ENCODE data around the gene KLHL17. TPM values are rescaled to one million over a fixed set of nuclear protein-coding genes. Genes with fewer than 3 reads are reported as not detected.
A peak's percentile ranks its signal among the peaks of the same experiment; 100 is the strongest.

Gene KLHL17
- total RNA-seq, 1 experiment from 2014 or later: 58.8 TPM

DNA sequence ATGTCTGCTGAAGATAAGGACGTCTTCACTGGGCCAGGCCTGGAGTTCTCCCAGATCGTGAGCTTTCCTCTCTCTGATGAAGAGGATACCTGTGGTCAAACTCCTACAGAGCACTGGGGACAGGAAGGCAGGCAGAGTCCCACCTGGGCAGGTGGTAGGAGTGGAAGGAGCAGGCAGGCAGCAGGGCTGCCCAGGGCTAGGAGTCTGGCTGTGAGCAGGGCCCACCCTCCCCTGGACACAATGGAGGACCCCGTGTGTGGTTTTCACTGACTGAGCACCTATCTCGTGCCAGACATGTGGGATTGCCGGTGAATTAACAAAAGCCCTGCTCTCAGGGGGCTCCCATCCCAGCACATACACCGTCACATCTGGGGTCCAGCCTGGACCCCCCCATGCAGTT is 41.5 kb upstream of the KLHL17 start:
- CTCF ChIA-PET: no interaction called here
- H3K4me3 ChIP-seq (ENCODE audit: low read depth in 2 of 2, low read length in 2 of 2): no peak overlapping the region
- no TSS peak for BruUV-seq (replicated peaks)
- TF ChIP-seq, protein P1, sequence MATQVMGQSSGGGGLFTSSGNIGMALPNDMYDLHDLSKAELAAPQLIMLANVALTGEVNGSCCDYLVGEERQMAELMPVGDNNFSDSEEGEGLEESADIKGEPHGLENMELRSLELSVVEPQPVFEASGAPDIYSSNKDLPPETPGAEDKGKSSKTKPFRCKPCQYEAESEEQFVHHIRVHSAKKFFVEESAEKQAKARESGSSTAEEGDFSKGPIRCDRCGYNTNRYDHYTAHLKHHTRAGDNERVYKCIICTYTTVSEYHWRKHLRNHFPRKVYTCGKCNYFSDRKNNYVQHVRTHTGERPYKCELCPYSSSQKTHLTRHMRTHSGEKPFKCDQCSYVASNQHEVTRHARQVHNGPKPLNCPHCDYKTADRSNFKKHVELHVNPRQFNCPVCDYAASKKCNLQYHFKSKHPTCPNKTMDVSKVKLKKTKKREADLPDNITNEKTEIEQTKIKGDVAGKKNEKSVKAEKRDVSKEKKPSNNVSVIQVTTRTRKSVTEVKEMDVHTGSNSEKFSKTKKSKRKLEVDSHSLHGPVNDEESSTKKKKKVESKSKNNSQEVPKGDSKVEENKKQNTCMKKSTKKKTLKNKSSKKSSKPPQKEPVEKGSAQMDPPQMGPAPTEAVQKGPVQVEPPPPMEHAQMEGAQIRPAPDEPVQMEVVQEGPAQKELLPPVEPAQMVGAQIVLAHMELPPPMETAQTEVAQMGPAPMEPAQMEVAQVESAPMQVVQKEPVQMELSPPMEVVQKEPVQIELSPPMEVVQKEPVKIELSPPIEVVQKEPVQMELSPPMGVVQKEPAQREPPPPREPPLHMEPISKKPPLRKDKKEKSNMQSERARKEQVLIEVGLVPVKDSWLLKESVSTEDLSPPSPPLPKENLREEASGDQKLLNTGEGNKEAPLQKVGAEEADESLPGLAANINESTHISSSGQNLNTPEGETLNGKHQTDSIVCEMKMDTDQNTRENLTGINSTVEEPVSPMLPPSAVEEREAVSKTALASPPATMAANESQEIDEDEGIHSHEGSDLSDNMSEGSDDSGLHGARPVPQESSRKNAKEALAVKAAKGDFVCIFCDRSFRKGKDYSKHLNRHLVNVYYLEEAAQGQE (IDR thresholded peaks at IDR 0.05; ENCODE audit: insufficient read depth in 1 of 2, low read depth in 2 of 2, low read length in 1 of 2): no peak
- TF ChIP-seq POLR2AphosphoS5 (IDR thresholded peaks at IDR 0.05; ENCODE audit: low read depth, low read length) (no peak), SIN3A (IDR thresholded peaks at IDR 0.05; ENCODE audit: borderline replicate concordance, insufficient read depth, low read depth, low read length) (no peak), TCF7L2 (IDR thresholded peaks at IDR 0.05; ENCODE audit: low read depth, low read length) (no peak), CTCF (IDR thresholded peaks at IDR 0.05) (no peak)
- POLR2A ChIA-PET: no interaction called here
- H3K4me1 ChIP-seq (ENCODE audit: control insufficient read depth, insufficient read depth, low read length): peaks cover 75% of the 10 kb centered on the region
- intact Hi-C loops (cut with micrococcal nuclease; ENCODE audit: unreplicated experiment) (no loop called here), in situ Hi-C loops (cut with HindIII; ENCODE audit: low pct_unique_long_range_greater_than_20kb, low sequenced_read_pairs) (no loop called here)
- peak overlapping the region; percentile 34; the same call in 1 of the 2 replicates for H3K27ac ChIP-seq (ENCODE audit: low read length)
- no peaks in the 10 kb centered on the region for H3K9me3 ChIP-seq (ENCODE audit: control insufficient read depth, insufficient read depth, low read depth, low read length)
- no peaks in the 10 kb centered on the region for H3K36me3 ChIP-seq (ENCODE audit: control insufficient read depth, insufficient read depth, low read length)
- no peaks in the 10 kb centered on the region for H3K27me3 ChIP-seq (ENCODE audit: control insufficient read depth, insufficient read depth, low read length)
- no peak for ATAC-seq
- no peak for DNase-seq (ENCODE audit: low read depth, low spot score)

DNA sequence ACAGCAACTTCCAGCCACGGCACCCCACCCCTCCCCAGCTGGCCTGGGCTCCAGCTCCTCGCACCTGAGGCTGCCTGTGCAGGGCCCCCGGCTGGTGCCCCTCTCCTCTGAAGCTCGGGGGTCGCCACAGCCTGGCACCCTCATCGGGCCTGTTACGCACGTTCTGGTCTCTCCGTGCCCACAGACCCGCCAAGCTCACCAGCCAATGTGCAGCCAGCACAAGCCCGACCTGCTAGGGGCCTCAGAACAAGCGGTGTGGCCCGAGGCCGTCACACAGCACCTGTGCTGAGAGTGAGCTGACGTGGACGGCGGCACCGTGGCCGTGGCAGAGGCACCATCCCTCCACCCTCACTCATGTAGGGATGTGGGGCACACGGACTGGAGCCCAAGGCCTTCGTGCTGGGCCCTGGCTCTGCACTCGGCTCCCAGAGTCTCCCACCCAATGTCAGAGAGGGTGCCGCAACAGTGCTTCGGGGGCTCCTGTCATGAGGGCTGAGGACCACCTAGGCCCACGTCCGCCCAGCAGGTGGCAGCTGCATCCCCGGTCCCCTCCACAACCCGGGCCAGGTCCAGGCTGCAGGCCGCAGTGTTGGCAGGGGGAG is 41.0 kb upstream of the KLHL17 start:
- BruUV-seq (replicated peaks): no TSS peak
- H3K9me3 ChIP-seq (ENCODE audit: control insufficient read depth, insufficient read depth, low read depth, low read length): no peaks in the 10 kb centered on the region
- no peak overlapping the region for H3K4me3 ChIP-seq (ENCODE audit: low read depth in 2 of 2, low read length in 2 of 2)
- ATAC-seq: no peak
- no peak for DNase-seq (ENCODE audit: low read depth, low spot score)
- H3K27me3 ChIP-seq (ENCODE audit: control insufficient read depth, insufficient read depth, low read length): no peaks in the 10 kb centered on the region
- peaks cover 74% of the 10 kb centered on the region for H3K4me1 ChIP-seq (ENCODE audit: control insufficient read depth, insufficient read depth, low read length)
- TF ChIP-seq POLR2AphosphoS5 (IDR thresholded peaks at IDR 0.05; ENCODE audit: low read depth, low read length) (no peak; the same call in 1 of the 2 replicates), SIN3A (IDR thresholded peaks at IDR 0.05; ENCODE audit: borderline replicate concordance, insufficient read depth, low read depth, low read length) (no peak), TCF7L2 (IDR thresholded peaks at IDR 0.05; ENCODE audit: low read depth, low read length) (no peak), CTCF (IDR thresholded peaks at IDR 0.05) (peak; percentile 63)
- TF ChIP-seq, protein P1 (IDR thresholded peaks at IDR 0.05; ENCODE audit: insufficient read depth in 1 of 2, low read depth in 2 of 2, low read length in 1 of 2): no peak
- H3K36me3 ChIP-seq (ENCODE audit: control insufficient read depth, insufficient read depth, low read length): no peaks in the 10 kb centered on the region
- intact Hi-C loops (cut with micrococcal nuclease; ENCODE audit: unreplicated experiment) (no loop called here), in situ Hi-C loops (cut with HindIII; ENCODE audit: low pct_unique_long_range_greater_than_20kb, low sequenced_read_pairs) (no loop called here)
- POLR2A ChIA-PET: no interaction called here
- CTCF ChIA-PET: no interaction called here
- H3K27ac ChIP-seq (ENCODE audit: low read length): no peak overlapping the region; the same call in 1 of the 2 replicates
